Tibial nerve (tissue), 4 donors: ENCODE results near the gene RDH8.

Experiments used
- CTCF ChIP-seq, 5 experiments: fragments of 200-600 bp in 3 of 5; fragments of 450-650 bp in 2 of 5; sonication (generic) in 3 of 5; IDR thresholded peaks; one replicate each; pipeline ENCODE4 v1.5.1; 2016 to 2019; ENCODE audit warnings: antibody characterized with exemption in 5 of 5, mild to moderate bottlenecking in 3 of 5, moderate library complexity in 2 of 5
- EP300 ChIP-seq, 2 donors: sonication (generic); formaldehyde crosslinking; IDR thresholded peaks; one replicate each; pipeline ENCODE4 v1.6.1; 2017; ENCODE audit warnings: antibody characterized with exemption in 2 of 2, mild to moderate bottlenecking in 1 of 2
- POLR2A ChIP-seq, 2 donors: fragments of 450-650 bp; IDR thresholded peaks; one replicate each; pipeline ENCODE4 v1.6.1; 2017; ENCODE audit warnings: antibody characterized with exemption in 2 of 2, mild to moderate bottlenecking in 2 of 2, moderate library complexity in 2 of 2

- no peak for TF ChIP-seq CTCF (IDR thresholded peaks at IDR 0.05)
- TF ChIP-seq POLR2A (IDR thresholded peaks at IDR 0.05), result no peak
- no peak for TF ChIP-seq EP300 (IDR thresholded peaks at IDR 0.05)
Observed at GRCh38 chr19:10045371-10045770, 32.1 kb downstream of the RDH8 start.
